ENCODE data around the gene DLG2.

DLG2 gene

GRCh38 chr11:83918476-83918875 is 1708.7 kb downstream of the DLG2 start:
- TF ChIP-seq GABPA (IDR thresholded peaks at IDR 0.05; ENCODE audit: low read depth): no peak
- TF ChIP-seq POLR2AphosphoS5 (IDR thresholded peaks at IDR 0.05; ENCODE audit: low read depth): no peak
- TF ChIP-seq, protein P1, sequence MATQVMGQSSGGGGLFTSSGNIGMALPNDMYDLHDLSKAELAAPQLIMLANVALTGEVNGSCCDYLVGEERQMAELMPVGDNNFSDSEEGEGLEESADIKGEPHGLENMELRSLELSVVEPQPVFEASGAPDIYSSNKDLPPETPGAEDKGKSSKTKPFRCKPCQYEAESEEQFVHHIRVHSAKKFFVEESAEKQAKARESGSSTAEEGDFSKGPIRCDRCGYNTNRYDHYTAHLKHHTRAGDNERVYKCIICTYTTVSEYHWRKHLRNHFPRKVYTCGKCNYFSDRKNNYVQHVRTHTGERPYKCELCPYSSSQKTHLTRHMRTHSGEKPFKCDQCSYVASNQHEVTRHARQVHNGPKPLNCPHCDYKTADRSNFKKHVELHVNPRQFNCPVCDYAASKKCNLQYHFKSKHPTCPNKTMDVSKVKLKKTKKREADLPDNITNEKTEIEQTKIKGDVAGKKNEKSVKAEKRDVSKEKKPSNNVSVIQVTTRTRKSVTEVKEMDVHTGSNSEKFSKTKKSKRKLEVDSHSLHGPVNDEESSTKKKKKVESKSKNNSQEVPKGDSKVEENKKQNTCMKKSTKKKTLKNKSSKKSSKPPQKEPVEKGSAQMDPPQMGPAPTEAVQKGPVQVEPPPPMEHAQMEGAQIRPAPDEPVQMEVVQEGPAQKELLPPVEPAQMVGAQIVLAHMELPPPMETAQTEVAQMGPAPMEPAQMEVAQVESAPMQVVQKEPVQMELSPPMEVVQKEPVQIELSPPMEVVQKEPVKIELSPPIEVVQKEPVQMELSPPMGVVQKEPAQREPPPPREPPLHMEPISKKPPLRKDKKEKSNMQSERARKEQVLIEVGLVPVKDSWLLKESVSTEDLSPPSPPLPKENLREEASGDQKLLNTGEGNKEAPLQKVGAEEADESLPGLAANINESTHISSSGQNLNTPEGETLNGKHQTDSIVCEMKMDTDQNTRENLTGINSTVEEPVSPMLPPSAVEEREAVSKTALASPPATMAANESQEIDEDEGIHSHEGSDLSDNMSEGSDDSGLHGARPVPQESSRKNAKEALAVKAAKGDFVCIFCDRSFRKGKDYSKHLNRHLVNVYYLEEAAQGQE (IDR thresholded peaks at IDR 0.05; ENCODE audit: insufficient replicate concordance, low read depth): no peak
- no peak for TF ChIP-seq SPI1 (IDR thresholded peaks at IDR 0.05; ENCODE audit: borderline replicate concordance, low read depth)
- TF ChIP-seq, protein P2, sequence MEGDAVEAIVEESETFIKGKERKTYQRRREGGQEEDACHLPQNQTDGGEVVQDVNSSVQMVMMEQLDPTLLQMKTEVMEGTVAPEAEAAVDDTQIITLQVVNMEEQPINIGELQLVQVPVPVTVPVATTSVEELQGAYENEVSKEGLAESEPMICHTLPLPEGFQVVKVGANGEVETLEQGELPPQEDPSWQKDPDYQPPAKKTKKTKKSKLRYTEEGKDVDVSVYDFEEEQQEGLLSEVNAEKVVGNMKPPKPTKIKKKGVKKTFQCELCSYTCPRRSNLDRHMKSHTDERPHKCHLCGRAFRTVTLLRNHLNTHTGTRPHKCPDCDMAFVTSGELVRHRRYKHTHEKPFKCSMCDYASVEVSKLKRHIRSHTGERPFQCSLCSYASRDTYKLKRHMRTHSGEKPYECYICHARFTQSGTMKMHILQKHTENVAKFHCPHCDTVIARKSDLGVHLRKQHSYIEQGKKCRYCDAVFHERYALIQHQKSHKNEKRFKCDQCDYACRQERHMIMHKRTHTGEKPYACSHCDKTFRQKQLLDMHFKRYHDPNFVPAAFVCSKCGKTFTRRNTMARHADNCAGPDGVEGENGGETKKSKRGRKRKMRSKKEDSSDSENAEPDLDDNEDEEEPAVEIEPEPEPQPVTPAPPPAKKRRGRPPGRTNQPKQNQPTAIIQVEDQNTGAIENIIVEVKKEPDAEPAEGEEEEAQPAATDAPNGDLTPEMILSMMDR (IDR thresholded peaks at IDR 0.05; ENCODE audit: insufficient read depth, low read length): no peak
- H3K27ac ChIP-seq (replicated peaks): no peak overlapping the region
- no peaks in the 10 kb centered on the region for H3K27me3 ChIP-seq (ENCODE audit: insufficient read depth, poor library complexity, severe bottlenecking)
- no peak overlapping the region for H3K4me3 ChIP-seq (replicated peaks; ENCODE audit: insufficient read depth, low read length)
- DNase-seq (ENCODE audit: low read depth in 1 of 2, low spot score in 1 of 2): no peak

DNA sequence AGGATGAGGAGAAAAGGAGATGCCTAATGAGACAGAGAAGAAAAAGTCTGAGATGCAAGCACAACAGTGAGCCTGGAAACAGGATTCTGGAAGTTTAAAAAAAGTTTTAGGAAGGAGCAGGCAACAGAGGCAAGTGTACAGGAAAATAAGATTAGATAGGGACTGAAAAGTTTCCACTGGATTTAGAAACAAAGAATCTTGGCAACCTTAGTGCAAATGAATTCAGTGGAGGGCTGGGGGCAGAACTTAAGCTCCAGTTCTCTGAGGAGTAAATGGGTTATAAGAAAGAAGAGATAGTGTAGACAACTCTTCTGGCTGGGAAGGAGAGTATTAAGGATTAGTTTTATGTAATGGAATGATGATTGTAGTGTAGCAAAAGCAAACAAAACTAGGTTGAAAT is 1712.1 kb downstream of the DLG2 start:
- H3K27ac ChIP-seq (replicated peaks): no peak overlapping the region
- TF ChIP-seq, protein P2 (IDR thresholded peaks at IDR 0.05; ENCODE audit: insufficient read depth, low read length): no peak
- TF ChIP-seq POLR2AphosphoS5 (IDR thresholded peaks at IDR 0.05; ENCODE audit: low read depth): no peak
- TF ChIP-seq SPI1 (IDR thresholded peaks at IDR 0.05; ENCODE audit: borderline replicate concordance, low read depth): no peak
- no peak for TF ChIP-seq GABPA (IDR thresholded peaks at IDR 0.05; ENCODE audit: low read depth)
- TF ChIP-seq, protein P1 (IDR thresholded peaks at IDR 0.05; ENCODE audit: insufficient replicate concordance, low read depth): no peak

GRCh38 chr11:83909579-83910534 is 1717.3 kb downstream of the DLG2 start:
- H3K4me3 ChIP-seq (replicated peaks; ENCODE audit: insufficient read depth, low read length): no peak overlapping the region
- no peak for DNase-seq (ENCODE audit: low read depth in 1 of 2, low spot score in 1 of 2)
- TF ChIP-seq POLR2AphosphoS5 (IDR thresholded peaks at IDR 0.05; ENCODE audit: low read depth) (no peak), SPI1 (IDR thresholded peaks at IDR 0.05; ENCODE audit: borderline replicate concordance, low read depth) (no peak), GABPA (IDR thresholded peaks at IDR 0.05; ENCODE audit: low read depth) (no peak)
- TF ChIP-seq, protein P2 (IDR thresholded peaks at IDR 0.05; ENCODE audit: insufficient read depth, low read length): no peak
- TF ChIP-seq, protein P1 (IDR thresholded peaks at IDR 0.05; ENCODE audit: insufficient replicate concordance, low read depth): no peak
- H3K27ac ChIP-seq (replicated peaks): no peak overlapping the region
- no peaks in the 10 kb centered on the region for H3K27me3 ChIP-seq (ENCODE audit: insufficient read depth, poor library complexity, severe bottlenecking)

More for the DNA sequence above, 1712.1 kb downstream of the DLG2 start:
- Histone ChIP-seq H3K27me3 (ENCODE audit: insufficient read depth, poor library complexity, severe bottlenecking) (no peaks in the 10 kb centered on the region), H3K4me3 (replicated peaks; ENCODE audit: insufficient read depth, low read length) (no peak overlapping the region)
- DNase-seq (ENCODE audit: low read depth in 1 of 2, low spot score in 1 of 2): no peak
